HepG2 (cell line): ENCODE results near the gene PPM1G. TPM values are rescaled to one million over a fixed set of nuclear protein-coding genes. Genes with fewer than 3 reads are reported as not detected.
A peak's percentile ranks its signal among the peaks of the same experiment; 100 is the strongest.

Experiments
- AGO1 ChIP-seq: fragments of 200-400 bp; formaldehyde crosslinking; IDR thresholded peaks from 2 replicates; pipeline ENCODE4 v1.6.1; 2017; ENCODE audit warnings: mild to moderate bottlenecking, low read depth, low read length, moderate library complexity; ENCODE audit not compliant: poor library complexity, severe bottlenecking
- ARNT ChIP-seq: fragments of 450-650 bp; IDR thresholded peaks from 2 replicates; pipeline ENCODE4 v1.6.1; 2017
- ATAD3A ChIP-seq: sonication (generic); formaldehyde crosslinking; IDR thresholded peaks from 2 replicates; pipeline ENCODE4 v1.4.0; 2020; ENCODE audit warnings: missing genetic modification reagents
- ATF7-NPFF ChIP-seq: sonication (generic); formaldehyde crosslinking; IDR thresholded peaks from 2 replicates; pipeline ENCODE4 v1.8.1; 2023; ENCODE audit warnings: mild to moderate bottlenecking, low read depth, missing genetic modification reagents, moderate library complexity
- BRD4 ChIP-seq: sonication (generic); formaldehyde crosslinking; IDR thresholded peaks from 2 replicates; pipeline ENCODE4 v1.4.0; 2020; ENCODE audit warnings: missing genetic modification reagents
- DMAP1 ChIP-seq: IDR thresholded peaks from 2 replicates; pipeline ENCODE4 v1.6.1; 2016
- HNRNPLL ChIP-seq: fragments of 200-400 bp; formaldehyde crosslinking; IDR thresholded peaks from 2 replicates; pipeline ENCODE4 v1.6.1; 2017; ENCODE audit warnings: mild to moderate bottlenecking, low read depth, low read length; ENCODE audit not compliant: poor library complexity, severe bottlenecking
- MED13 ChIP-seq: sonication (generic); formaldehyde crosslinking; IDR thresholded peaks from 2 replicates; pipeline ENCODE4 v1.5.0; 2020; ENCODE audit warnings: missing genetic modification reagents
- NCOR1 ChIP-seq: fragments of 200-600 bp; sonication (generic); IDR thresholded peaks from 2 replicates; pipeline ENCODE4 v1.7.0; 2017; ENCODE audit warnings: antibody characterized with exemption, low read length, borderline replicate concordance
- NR2F1 ChIP-seq, 2 experiments: fragments of 450-650 bp in 1 of 2; formaldehyde crosslinking in 1 of 2; IDR thresholded peaks; 2 replicates each; pipeline versions ENCODE4 v1.5.0 to v1.6.1; 2016 to 2020; ENCODE audit warnings: mild to moderate bottlenecking in 1 of 2, missing compliant biosample characterization in 1 of 2, missing genetic modification reagents in 1 of 2, moderate library complexity in 1 of 2
- RBAK ChIP-seq: sonication (generic); formaldehyde crosslinking; IDR thresholded peaks from 2 replicates; pipeline ENCODE4 v1.5.1; 2020; ENCODE audit warnings: mild to moderate bottlenecking, missing genetic modification reagents
- TAF1 ChIP-seq: sonication (generic); formaldehyde crosslinking; IDR thresholded peaks from 2 replicates; pipeline ENCODE4 v1.4.0; 2020; ENCODE audit warnings: missing genetic modification reagents
- TSC22D2 ChIP-seq: sonication (generic); formaldehyde crosslinking; IDR thresholded peaks from 2 replicates; pipeline ENCODE4 v1.5.1; 2020; ENCODE audit warnings: missing genetic modification reagents, mild to moderate bottlenecking, borderline replicate concordance
- ZBTB42 ChIP-seq: sonication (generic); formaldehyde crosslinking; IDR thresholded peaks from 2 replicates; pipeline ENCODE4 v1.5.0; 2020; ENCODE audit warnings: mild to moderate bottlenecking, missing genetic modification reagents
- ZNF17 ChIP-seq: sonication (generic); formaldehyde crosslinking; IDR thresholded peaks from 2 replicates; pipeline ENCODE4 v1.5.0; 2020; ENCODE audit warnings: mild to moderate bottlenecking, missing genetic modification reagents
- ZNF205 ChIP-seq: IDR thresholded peaks from 2 replicates; pipeline ENCODE4 v1.6.1; 2018; ENCODE audit warnings: missing biosample characterization, missing genetic modification reagents
- ZNF484 ChIP-seq: sonication (generic); formaldehyde crosslinking; IDR thresholded peaks from 2 replicates; pipeline ENCODE4 v1.5.1; 2020; ENCODE audit warnings: mild to moderate bottlenecking, low read depth, missing genetic modification reagents, borderline replicate concordance
- ZSCAN30 ChIP-seq: sonication (generic); formaldehyde crosslinking; IDR thresholded peaks from 2 replicates; pipeline ENCODE4 v1.5.0; 2020; ENCODE audit warnings: mild to moderate bottlenecking, missing genetic modification reagents
- polyA plus RNA-seq, 8 experiments: library from polyadenylated mRNA; depleted of rRNA in 3 of 8; stranded (reverse) in 7 of 8; unstranded in 1 of 8; fragments of >200 nt; fragmentation: Illumina TruSeq in 4 of 8; extraction: Trizol in 4 of 8; gene quantifications; 2 replicates each; pipeline versions ENCODE4 v1.2.1 to v1.2.3, GENCODE V29; 2011 to 2016; ENCODE audit warnings: low read depth in 4 of 8, missing spikeins in 1 of 8, mixed read lengths in 1 of 8; ENCODE audit not compliant: insufficient read depth in 1 of 8
- total RNA-seq, 5 experiments: library from RNA; depleted of rRNA; stranded (reverse); fragments of >200 nt; fragmentation: Illumina TruSeq; extraction: Trizol; gene quantifications; 2 replicates each; pipeline ENCODE4 v1.2.3, GENCODE V29; 2016; ENCODE audit warnings: low read depth in 1 of 5
- TF ChIP-seq, protein P1 (sequence below): sonication (generic); formaldehyde crosslinking; IDR thresholded peaks from 2 replicates; pipeline ENCODE4 v1.5.0; 2020; ENCODE audit warnings: mild to moderate bottlenecking, missing genetic modification reagents, moderate library complexity
- TF ChIP-seq, protein P2 (sequence below): sonication (generic); formaldehyde crosslinking; IDR thresholded peaks from 2 replicates; pipeline ENCODE4 v1.4.0; 2020; ENCODE audit warnings: mild to moderate bottlenecking, missing genetic modification reagents
- TF ChIP-seq, protein P3 (sequence below): sonication (generic); formaldehyde crosslinking; IDR thresholded peaks from 2 replicates; pipeline ENCODE4 v1.5.0; 2020; ENCODE audit warnings: missing genetic modification reagents
- TF ChIP-seq, protein P4 (sequence below), 2 experiments: sonication (generic) in 1 of 2; formaldehyde crosslinking in 1 of 2; IDR thresholded peaks; 2 replicates each; pipeline versions ENCODE4 v1.5.1 to v1.6.1; 2011 to 2020; ENCODE audit warnings: borderline replicate concordance in 1 of 2, low read depth in 1 of 2, low read length in 1 of 2, mild to moderate bottlenecking in 1 of 2, missing genetic modification reagents in 1 of 2, moderate library complexity in 1 of 2

PPM1G gene
- total and polyA plus RNA-seq, 2 of the 13 experiments (the other 11 are each of a cell fraction or from before 2014, with no cell fraction given) = 58.2 to 213 TPM

DNA sequence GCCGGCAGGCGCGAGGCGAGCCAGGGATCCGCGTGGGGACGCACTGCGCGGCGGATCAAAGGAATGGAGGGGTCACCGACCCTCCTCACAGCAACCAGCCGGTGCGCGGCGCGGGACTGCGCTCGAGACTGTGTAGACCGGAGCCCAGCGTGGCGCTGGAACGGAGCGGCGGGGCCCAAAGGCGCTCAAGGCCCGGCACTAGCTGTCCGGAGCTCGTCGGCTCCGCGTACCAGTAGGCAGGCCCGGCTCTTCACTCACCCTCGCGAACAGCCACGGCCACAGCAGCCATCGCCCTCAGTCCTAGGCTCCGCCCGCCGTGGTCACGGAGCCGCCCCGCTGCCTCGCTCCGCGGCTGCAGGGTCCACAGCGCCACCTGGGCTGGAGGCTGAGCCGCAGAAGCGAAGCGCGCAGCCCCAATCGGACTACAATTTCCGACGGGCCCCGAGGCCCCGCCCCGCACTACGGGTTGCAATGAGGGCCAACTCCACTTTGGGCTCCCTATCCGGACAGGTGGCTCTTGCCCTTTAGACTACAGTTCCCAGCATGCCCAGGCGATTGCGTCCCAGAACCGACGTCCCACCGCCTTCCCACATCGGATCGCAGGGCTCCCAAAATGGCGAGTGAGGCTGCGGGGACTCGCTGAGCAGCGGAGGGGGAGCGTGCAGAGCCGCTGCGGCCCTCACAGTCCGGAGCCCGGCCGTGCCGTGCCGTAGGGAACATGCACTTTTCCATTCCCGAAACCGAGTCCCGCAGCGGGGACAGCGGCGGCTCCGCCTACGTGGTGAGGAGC is 39.2 kb downstream of the PPM1G start, which contains the start of the genes EIF2B4 and SNX17 (continued):
- TF ChIP-seq, protein P1, sequence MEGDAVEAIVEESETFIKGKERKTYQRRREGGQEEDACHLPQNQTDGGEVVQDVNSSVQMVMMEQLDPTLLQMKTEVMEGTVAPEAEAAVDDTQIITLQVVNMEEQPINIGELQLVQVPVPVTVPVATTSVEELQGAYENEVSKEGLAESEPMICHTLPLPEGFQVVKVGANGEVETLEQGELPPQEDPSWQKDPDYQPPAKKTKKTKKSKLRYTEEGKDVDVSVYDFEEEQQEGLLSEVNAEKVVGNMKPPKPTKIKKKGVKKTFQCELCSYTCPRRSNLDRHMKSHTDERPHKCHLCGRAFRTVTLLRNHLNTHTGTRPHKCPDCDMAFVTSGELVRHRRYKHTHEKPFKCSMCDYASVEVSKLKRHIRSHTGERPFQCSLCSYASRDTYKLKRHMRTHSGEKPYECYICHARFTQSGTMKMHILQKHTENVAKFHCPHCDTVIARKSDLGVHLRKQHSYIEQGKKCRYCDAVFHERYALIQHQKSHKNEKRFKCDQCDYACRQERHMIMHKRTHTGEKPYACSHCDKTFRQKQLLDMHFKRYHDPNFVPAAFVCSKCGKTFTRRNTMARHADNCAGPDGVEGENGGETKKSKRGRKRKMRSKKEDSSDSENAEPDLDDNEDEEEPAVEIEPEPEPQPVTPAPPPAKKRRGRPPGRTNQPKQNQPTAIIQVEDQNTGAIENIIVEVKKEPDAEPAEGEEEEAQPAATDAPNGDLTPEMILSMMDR (CRISPR knock-in tag) = peak; percentile 100
- TF ChIP-seq ATF7-NPFF (CRISPR knock-in tag) (peak; percentile 98), ARNT (no peak), ZNF484 (CRISPR knock-in tag) (0 out of 2 replicates have a peak, but pooled peaks have one; percentile 51), NR2F1 (CRISPR knock-in tag; IDR thresholded peaks at IDR 0.05) (peak; percentile 40 to 93), TAF1 (CRISPR knock-in tag) (peak; percentile 98), ZNF205 (CRISPR knock-in tag) (peak; percentile 45), TSC22D2 (CRISPR knock-in tag) (peak; percentile 64), RBAK (0 out of 2 replicates have a peak, but pooled peaks have one; percentile 49), DMAP1 (peak; percentile 95), HNRNPLL (peak; percentile 75), NCOR1 (no peak; the same call in 1 of the 2 replicates), ZBTB42 (CRISPR knock-in tag) (0 out of 2 replicates have a peak, but pooled peaks have one; percentile 15), ATAD3A (no peak; the same call in 1 of the 2 replicates), ZNF17 (CRISPR knock-in tag) (peak; percentile 97), MED13 (CRISPR knock-in tag) (peak; percentile 81; the same call in 1 of the 2 replicates), ZSCAN30 (CRISPR knock-in tag) (peak; percentile 99), AGO1 (peak; percentile 96), BRD4 (CRISPR knock-in tag) (peak; percentile 95)
- TF ChIP-seq, protein P2, sequence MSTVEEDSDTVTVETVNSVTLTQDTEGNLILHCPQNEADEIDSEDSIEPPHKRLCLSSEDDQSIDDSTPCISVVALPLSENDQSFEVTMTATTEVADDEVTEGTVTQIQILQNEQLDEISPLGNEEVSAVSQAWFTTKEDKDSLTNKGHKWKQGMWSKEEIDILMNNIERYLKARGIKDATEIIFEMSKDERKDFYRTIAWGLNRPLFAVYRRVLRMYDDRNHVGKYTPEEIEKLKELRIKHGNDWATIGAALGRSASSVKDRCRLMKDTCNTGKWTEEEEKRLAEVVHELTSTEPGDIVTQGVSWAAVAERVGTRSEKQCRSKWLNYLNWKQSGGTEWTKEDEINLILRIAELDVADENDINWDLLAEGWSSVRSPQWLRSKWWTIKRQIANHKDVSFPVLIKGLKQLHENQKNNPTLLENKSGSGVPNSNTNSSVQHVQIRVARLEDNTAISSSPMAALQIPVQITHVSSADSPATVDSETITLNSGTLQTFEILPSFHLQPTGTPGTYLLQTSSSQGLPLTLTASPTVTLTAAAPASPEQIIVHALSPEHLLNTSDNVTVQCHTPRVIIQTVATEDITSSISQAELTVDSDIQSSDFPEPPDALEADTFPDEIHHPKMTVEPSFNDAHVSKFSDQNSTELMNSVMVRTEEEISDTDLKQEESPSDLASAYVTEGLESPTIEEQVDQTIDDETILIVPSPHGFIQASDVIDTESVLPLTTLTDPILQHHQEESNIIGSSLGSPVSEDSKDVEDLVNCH (CRISPR knock-in tag) = peak; percentile 72; the same call in 1 of the 2 replicates
- TF ChIP-seq, protein P3, sequence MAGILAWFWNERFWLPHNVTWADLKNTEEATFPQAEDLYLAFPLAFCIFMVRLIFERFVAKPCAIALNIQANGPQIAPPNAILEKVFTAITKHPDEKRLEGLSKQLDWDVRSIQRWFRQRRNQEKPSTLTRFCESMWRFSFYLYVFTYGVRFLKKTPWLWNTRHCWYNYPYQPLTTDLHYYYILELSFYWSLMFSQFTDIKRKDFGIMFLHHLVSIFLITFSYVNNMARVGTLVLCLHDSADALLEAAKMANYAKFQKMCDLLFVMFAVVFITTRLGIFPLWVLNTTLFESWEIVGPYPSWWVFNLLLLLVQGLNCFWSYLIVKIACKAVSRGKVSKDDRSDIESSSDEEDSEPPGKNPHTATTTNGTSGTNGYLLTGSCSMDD (CRISPR knock-in tag) = 0 out of 2 replicates have a peak, but pooled peaks have one; percentile 84
- TF ChIP-seq, protein P4, sequence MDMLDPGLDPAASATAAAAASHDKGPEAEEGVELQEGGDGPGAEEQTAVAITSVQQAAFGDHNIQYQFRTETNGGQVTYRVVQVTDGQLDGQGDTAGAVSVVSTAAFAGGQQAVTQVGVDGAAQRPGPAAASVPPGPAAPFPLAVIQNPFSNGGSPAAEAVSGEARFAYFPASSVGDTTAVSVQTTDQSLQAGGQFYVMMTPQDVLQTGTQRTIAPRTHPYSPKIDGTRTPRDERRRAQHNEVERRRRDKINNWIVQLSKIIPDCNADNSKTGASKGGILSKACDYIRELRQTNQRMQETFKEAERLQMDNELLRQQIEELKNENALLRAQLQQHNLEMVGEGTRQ (IDR thresholded peaks at IDR 0.05; ENCODE audit: low read depth, low read length) = no peak
- TF ChIP-seq, protein P4 (CRISPR knock-in tag; IDR thresholded peaks at IDR 0.05; ENCODE audit: borderline replicate concordance) = peak; percentile 54; the same call in 1 of the 2 replicates
